AML-193 (cell line): Measurements from ENCODE around the gene CEP89.
"Not testable (repeated sequence)": the region's sequence is repeated elsewhere in the genome, so short reads cannot be mapped to it uniquely, and the experiment has no call there.

ENCODE experiments used
- DNase-seq, 2 experiments: peaks; one replicate each; lab custom pipeline; 2025; lab: John Stamatoyannopoulos, UW

CEP89 gene

GRCh38 chr19:32971715-32972540 is at the start of gene CEP89, which contains the start of gene FAAP24:
Gene CEP89 (minus strand): TSS chr19:32971958. CDS start chr19:32971874, 84 bp downstream.
Gene FAAP24 (plus strand): TSS chr19:32972242. CDS start chr19:32973197, 955 bp downstream.
- DNase-seq = peak; percentile 96 to 98

DNA sequence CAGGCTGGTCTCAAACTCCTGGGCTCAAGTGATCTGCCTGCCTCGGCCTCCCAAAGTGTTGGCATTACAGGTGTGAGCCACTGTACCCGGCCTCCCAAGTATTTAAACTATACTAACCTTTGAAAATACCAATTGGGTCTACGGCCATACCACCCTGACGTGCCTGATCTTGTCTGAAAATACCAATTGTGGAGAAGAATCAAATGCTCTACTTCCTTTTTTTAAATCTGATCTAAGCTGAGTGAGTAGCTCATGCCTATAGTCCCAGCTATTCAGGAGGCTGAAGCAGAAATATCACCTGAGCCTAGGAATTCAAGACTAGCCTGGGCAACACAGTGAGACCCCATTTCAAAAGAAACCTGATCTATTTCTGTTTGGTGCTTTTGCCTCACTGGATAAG is 39.1 kb upstream of the CEP89 start:
- DNase-seq = not testable (repeated sequence)

GRCh38 chr19:33008738-33009137 is 37.0 kb upstream of the CEP89 start:
- DNase-seq = no peak

DNA sequence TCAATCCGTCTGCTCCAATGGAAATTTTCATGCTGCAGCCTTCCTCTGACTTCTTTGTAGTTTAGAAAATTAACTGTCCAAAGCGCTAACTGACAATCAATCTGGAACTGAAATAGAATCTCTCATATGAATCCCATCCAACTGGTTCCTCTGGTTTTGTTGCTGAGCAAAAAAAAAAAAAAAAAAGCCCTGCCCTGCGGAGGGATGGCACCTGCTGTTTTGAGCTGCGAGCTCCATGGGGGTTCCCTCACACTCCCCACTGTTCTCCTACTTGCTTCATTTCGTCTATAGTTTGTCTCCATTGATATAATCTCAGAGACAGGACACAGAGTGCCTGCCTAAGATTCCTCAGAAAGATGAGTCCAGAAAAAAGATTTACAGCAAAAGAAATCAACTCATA is 33.7 kb upstream of the CEP89 start:
- DNase-seq = no peak

GRCh38 chr19:33003424-33004024 is 31.8 kb upstream of the CEP89 start:
- DNase-seq = not testable (repeated sequence)

GRCh38 chr19:33002126-33002865 is 30.5 kb upstream of the CEP89 start:
- not testable (repeated sequence) for DNase-seq

GRCh38 chr19:33000910-33001309 is 29.2 kb upstream of the CEP89 start:
- no peak for DNase-seq

GRCh38 chr19:33000510-33000909 is 28.8 kb upstream of the CEP89 start:
- no peak for DNase-seq

DNA sequence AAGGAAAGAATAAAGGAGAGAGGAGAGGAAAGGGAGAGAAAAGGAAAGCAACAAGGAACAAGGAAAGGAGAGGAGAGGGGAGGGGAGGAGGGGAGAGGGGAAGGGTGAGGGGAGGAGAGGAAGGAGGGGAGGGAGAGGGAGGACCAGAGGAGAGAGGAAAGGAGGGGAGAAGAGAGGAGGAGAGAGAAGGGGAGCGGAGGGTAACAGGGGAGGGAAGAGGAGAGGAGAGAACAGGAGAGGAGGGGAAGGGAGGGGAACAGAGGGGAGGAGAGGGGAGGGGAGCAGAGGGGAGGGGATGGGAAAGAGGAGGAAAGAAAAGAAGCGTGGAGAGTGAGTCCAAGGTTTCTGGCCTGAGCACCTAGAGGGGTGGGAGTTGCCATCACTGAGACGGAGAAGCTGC is 27.0 kb upstream of the CEP89 start:
- no peak for DNase-seq

GRCh38 chr19:32997716-32998355 is 26.1 kb upstream of the CEP89 start:
- no peak for DNase-seq

DNA sequence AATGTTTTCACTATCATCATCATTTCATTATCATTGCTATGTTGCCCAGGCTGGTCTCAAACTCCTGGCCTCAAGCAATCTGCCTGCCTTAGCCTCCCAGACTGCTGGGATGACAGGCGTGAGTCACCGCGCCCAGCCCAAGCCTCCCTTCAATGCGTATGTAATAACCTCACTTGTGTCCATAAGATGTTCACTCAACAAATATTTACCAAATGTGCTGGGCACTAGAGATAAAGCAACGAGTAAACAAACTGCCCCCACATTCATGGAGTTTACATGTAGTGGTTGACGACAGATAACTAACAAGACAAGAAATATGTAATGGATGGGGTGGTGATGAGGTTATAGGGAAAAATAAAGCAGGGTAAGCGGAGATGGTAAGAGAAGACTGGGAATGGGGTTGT is 25.3 kb upstream of the CEP89 start:
- DNase-seq = not testable (repeated sequence)

DNA sequence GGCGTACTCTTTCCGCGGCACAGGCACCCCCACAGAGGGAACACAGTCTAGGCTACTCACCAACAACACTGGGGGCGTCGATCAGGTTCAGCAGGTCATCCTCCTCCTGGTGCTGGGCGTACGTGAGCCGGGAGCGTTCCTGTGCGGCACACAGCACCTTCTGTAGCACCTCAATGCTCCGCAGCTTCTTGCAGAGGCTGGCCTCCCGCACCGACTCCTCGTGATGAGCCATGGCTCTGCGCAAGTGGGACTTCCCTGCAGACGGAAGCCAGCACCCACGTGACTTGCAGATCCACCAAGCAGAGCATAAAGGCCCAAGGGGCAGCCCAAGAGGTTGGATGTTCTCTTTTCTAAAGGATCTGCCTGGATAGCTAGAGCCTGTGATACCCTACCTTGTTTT is 24.2 kb upstream of the CEP89 start:
- DNase-seq = not testable (repeated sequence)

DNA sequence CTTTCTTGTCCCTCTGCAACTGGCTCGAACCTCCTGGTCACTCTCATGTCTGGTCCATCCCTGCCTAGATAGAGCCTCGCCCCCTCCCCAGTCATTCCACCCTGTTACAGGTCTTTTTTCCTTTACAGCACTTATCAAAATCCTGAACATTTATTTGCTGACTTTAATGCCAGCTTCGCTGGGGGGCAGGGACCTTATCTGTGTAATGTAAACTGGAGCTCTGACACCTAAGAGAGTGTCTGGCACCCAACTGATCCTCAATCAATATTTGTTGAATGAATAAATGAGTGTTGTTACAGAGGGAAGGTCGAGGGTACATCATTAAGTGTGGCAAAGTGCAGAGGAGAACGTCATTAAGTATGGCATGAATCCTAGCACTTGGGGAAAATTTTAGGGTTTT is 17.0 kb upstream of the CEP89 start:
- no peak for DNase-seq

- DNase-seq = not testable (repeated sequence)
Measured at GRCh38 chr19:32988254-32988653, 16.5 kb upstream of the CEP89 start.

- not testable (repeated sequence) for DNase-seq
Measured at GRCh38 chr19:32982488-32982887, 10.7 kb upstream of the CEP89 start.

DNA sequence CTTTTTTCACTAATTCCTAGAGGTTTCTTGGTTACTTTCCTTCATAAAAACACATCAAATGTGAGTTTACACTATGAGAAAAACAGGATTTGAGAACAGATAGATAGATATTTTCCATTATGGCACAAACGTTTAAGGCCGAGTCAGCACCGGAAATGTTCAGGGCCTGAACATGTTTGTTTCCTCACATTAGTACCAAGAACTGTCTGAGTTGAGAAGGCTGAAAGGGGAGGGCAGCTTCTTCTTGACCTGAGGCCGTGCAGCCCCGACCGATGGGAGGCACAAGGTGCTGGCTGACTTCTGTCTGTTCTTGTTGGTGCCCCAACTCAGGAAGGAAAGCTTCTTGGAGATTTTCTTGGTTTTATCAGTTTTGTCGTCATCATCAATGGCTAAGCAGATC is 8.0 kb upstream of the CEP89 start:
- not testable (repeated sequence) for DNase-seq

DNA sequence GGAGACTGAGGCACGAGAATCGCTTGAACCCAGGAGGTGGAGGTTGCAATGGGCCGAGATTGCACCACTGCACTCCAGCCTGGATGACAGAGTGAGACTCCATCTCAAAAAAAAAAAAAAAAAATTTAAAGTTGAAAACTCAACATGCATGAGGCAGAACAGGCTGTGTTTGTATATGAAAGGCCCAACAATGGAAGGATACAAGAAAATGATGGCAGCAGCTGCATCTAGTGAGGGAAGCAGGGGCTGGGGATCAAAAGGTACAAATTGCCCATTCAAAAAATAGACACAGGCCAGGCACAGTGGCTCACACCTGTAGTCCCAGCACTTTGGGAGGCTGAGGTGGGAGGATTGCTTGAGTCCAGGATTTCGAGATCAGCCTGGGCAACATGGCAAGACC is 6.1 kb upstream of the CEP89 start:
- not testable (repeated sequence) for DNase-seq

DNA sequence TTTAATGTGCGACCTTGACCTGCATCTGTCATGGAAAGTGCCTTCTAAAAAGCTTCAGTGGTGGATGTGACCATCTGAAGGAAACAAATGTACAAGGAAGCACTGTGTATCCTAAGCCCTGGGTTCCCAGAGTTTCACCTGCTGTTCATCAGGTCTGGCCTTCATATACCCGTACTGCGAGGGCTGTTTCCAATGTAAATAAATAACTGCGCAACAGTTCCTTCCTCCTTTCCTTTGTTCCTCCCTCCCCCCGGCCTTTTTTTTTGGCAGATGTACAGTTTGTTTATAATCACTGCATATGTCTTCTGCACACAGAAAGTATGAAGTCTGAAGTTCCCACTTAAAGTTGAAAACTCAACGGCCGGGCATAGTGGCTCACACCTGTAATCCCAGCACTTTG is 5.5 kb upstream of the CEP89 start:
- DNase-seq = no peak

GRCh38 chr19:32976223-32976805 is 4.6 kb upstream of the CEP89 start:
- DNase-seq = peak; percentile 48 to 58

GRCh38 chr19:32971012-32971595 is 654 bp downstream of the CEP89 start:
- DNase-seq = no peak

DNA sequence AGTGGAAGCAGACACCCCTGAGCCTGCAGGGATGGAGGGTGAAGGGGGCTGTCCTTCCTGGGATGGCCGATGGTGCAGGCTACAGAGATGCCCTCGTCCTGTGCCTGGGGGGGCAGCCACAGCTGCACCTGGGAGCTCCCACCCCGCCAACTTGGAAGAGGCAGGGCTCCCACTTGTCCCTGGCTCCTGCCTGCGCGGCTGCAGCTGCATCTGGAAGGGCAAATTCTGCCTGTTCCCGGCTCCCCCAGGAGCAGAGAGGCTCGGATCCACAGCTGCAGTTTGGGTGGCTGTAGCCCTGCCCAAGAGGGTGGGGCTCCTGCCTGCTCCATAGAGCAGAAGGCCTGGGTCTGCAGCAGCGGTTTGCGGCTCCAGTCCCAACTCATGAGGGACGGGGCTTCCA is 2.2 kb downstream of the CEP89 start:
- no peak for DNase-seq
